Osteoblast (primary cell): ENCODE results near the gene DDX19B. TPM values are rescaled to one million over a fixed set of nuclear protein-coding genes. Genes with fewer than 3 reads are reported as not detected.

Source experiments
- DNase-seq: peaks from one replicate; pipeline ENCODE4 v3.0.0; 2011; ENCODE audit warnings: low spot score, mixed read lengths; ENCODE audit not compliant: insufficient read length; ENCODE audit errors: missing footprints
- H2AFZ ChIP-seq: 2 replicates; pipeline ENCODE4 v1.6.0; 2011; ENCODE audit warnings: mild to moderate bottlenecking, low read length
- H3K27ac ChIP-seq: 2 replicates; pipeline ENCODE4 v1.5.1; 2011; ENCODE audit warnings: mild to moderate bottlenecking, low read depth, low read length, moderate library complexity
- H3K27me3 ChIP-seq: 2 replicates; pipeline ENCODE4 v1.6.0; 2012; ENCODE audit warnings: mild to moderate bottlenecking, control low read depth, inconsistent platforms, low read length, moderate library complexity; ENCODE audit not compliant: insufficient read depth
- H3K36me3 ChIP-seq: 2 replicates; pipeline ENCODE4 v1.5.1; 2011; ENCODE audit warnings: mild to moderate bottlenecking, low read length, control low read depth, moderate library complexity; ENCODE audit not compliant: insufficient read depth
- H3K4me1 ChIP-seq: 2 replicates; pipeline ENCODE4 v1.5.1; 2011; ENCODE audit warnings: mild to moderate bottlenecking, low read length, control low read depth, moderate library complexity; ENCODE audit not compliant: insufficient read depth
- H3K4me2 ChIP-seq: 2 replicates; pipeline ENCODE4 v1.6.0; 2011; ENCODE audit warnings: mild to moderate bottlenecking, low read length; ENCODE audit not compliant: insufficient read depth
- H3K4me3 ChIP-seq: fragments of 200-600 bp; sonication (generic); 3 replicates; pipeline ENCODE4 v1.5.1; 2012; ENCODE audit warnings: mild to moderate bottlenecking, low read length, inconsistent platforms; ENCODE audit not compliant: insufficient read depth
- H3K79me2 ChIP-seq: 2 replicates; pipeline ENCODE4 v1.6.0; 2012; ENCODE audit warnings: mild to moderate bottlenecking, low read length, control low read depth, inconsistent platforms; ENCODE audit not compliant: insufficient read depth
- H3K9me3 ChIP-seq: 2 replicates; pipeline ENCODE4 v1.5.1; 2011; ENCODE audit warnings: low read depth, low read length, control low read depth
- H4K20me1 ChIP-seq: 2 replicates; pipeline ENCODE4 v1.6.0; 2012; ENCODE audit warnings: mild to moderate bottlenecking, low read length, control low read depth; ENCODE audit not compliant: insufficient read depth
- total RNA-seq: library from RNA; depleted of rRNA; stranded (reverse); fragments of >200 nt; gene quantifications from 2 replicates; pipeline ENCODE4 v1.2.3, GENCODE V29; 2012
- TF ChIP-seq, protein P1 (sequence below): IDR thresholded peaks from 2 replicates; pipeline ENCODE4 v1.5.1; 2011; ENCODE audit warnings: mild to moderate bottlenecking, low read depth, low read length, moderate library complexity; ENCODE audit errors: extremely low read depth

The DDX19B gene
- total RNA-seq, 1 donor, result 42.7 TPM

DNA sequence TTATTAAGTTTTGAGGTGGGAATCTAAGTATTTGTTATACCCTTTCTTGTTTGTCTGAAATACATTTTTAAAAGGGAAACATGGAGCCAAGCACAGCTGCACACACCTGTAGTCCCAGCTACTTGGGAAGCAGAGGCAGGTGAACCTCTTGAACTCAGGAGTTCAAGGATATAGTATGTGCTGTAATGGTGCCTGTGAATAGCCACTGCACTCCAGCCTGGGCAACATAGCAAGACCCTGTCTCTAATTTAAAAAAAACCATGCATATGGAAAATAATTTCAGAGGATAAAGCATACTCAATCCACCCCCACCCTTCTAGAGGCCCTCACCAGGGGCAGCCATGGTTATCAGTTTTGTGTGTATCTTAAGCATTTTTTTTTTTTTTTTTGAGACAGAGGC, 3.4 kb upstream of the DDX19B start:
- Histone ChIP-seq H2AFZ (no peak overlapping the region), H3K79me2 (peaks cover 22% of the 10 kb centered on the region), H3K36me3 (no peaks in the 10 kb centered on the region), H3K27me3 (no peaks in the 10 kb centered on the region), H3K27ac (no peak overlapping the region), H4K20me1 (no peaks in the 10 kb centered on the region), H3K4me1 (peaks cover 12% of the 10 kb centered on the region), H3K4me2 (no peak overlapping the region), H3K9me3 (no peaks in the 10 kb centered on the region), H3K4me3 (no peak overlapping the region)
- DNase-seq, result no peak
- TF ChIP-seq, protein P1, sequence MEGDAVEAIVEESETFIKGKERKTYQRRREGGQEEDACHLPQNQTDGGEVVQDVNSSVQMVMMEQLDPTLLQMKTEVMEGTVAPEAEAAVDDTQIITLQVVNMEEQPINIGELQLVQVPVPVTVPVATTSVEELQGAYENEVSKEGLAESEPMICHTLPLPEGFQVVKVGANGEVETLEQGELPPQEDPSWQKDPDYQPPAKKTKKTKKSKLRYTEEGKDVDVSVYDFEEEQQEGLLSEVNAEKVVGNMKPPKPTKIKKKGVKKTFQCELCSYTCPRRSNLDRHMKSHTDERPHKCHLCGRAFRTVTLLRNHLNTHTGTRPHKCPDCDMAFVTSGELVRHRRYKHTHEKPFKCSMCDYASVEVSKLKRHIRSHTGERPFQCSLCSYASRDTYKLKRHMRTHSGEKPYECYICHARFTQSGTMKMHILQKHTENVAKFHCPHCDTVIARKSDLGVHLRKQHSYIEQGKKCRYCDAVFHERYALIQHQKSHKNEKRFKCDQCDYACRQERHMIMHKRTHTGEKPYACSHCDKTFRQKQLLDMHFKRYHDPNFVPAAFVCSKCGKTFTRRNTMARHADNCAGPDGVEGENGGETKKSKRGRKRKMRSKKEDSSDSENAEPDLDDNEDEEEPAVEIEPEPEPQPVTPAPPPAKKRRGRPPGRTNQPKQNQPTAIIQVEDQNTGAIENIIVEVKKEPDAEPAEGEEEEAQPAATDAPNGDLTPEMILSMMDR, result no peak

DNA sequence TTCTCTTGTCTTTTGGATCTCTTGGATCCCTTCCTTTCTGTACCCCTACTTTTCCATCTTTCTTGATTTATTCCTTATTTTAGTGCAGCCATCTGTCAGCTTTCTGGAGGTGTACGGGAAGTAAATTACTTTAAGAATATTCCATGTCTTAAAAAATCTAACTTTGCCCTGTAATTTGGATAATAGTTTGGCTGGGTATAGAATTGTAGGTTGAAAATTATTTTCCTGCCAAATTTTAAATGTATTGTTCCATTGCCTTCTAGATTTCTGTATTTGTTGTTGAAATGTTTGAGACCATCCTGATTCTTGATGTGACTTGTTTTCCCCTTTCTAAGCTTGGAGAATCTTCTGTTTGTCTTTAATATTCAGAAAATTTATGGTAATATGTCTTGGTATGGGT, 2.1 kb downstream of the DDX19B start:
- TF ChIP-seq, protein P1, result no peak
- Histone ChIP-seq H3K27ac (no peak overlapping the region), H3K4me2 (no peak overlapping the region), H3K27me3 (no peaks in the 10 kb centered on the region), H2AFZ (no peak overlapping the region), H3K4me1 (peaks cover 12% of the 10 kb centered on the region), H3K9me3 (peaks cover 2% of the 10 kb centered on the region), H3K36me3 (peaks cover 4% of the 10 kb centered on the region), H4K20me1 (peaks cover 5% of the 10 kb centered on the region), H3K4me3 (no peak overlapping the region), H3K79me2 (peaks cover 62% of the 10 kb centered on the region)
- DNase-seq, result peak; percentile 36

DNA sequence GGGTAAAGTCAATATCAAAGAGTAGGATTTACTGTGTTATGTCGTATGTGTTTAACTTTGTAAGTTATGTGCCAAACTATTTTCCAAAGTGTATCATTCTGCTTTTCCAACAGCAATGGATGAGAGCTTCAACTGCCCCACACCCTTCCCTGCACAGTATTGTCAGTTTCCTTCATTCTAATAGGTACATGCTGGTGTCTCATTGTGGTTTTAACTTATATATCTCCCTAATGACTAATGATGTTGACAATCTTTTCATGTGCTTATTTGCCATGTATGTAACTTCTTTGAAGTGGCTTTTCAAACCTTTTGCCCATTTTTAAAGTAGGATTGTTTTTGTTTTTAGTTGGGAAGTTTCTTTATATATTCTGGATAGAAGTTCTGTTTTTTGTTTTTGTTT, 3.8 kb downstream of the DDX19B start:
- H3K4me2 ChIP-seq, result no peak overlapping the region
- H3K36me3 ChIP-seq, result peaks cover 4% of the 10 kb centered on the region
- H3K27ac ChIP-seq, result no peak overlapping the region
- peaks cover 2% of the 10 kb centered on the region for H3K9me3 ChIP-seq
- peaks cover 12% of the 10 kb centered on the region for H3K4me1 ChIP-seq
- no peaks in the 10 kb centered on the region for H3K27me3 ChIP-seq
- no peak for DNase-seq
- TF ChIP-seq, protein P1, result no peak
- H4K20me1 ChIP-seq, result peaks cover 7% of the 10 kb centered on the region
- peaks cover 76% of the 10 kb centered on the region for H3K79me2 ChIP-seq
- H3K4me3 ChIP-seq, result no peak overlapping the region
- H2AFZ ChIP-seq, result no peak overlapping the region

DNA sequence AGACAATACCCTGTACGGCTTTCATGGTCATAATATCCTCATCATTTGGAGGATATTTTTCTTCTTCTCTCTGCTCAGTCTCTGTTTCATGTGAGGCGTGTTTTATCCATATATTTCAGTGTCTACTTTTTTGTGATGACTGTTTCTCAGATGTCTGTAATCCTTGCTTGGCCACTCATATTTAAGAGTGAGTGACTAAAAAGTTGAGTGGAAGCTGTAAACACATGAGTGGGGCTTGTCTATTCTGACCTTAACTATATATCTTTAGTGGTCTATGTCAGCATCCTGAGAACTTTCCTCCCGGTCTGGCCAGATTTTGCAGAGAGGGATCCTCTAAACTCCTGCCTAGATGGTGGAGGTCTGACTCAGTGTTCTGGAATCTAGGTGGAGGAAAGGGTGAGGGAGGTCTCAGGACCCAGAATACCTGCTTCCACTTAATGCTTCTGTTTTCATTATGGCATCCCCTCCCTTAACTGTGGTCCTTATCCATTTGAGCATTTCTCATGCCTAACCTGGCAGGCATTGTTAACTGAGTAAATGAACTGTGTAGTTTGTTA, 6.0 kb downstream of the DDX19B start:
- TF ChIP-seq, protein P1, result no peak
- peak; percentile 34 for DNase-seq

More for the DNA sequence above, 6.0 kb downstream of the DDX19B start:
- H3K4me2 ChIP-seq, result no peak overlapping the region
- H3K36me3 ChIP-seq, result peaks cover 4% of the 10 kb centered on the region
- H3K79me2 ChIP-seq, result peaks cover 65% of the 10 kb centered on the region
- H3K27ac ChIP-seq, result no peak overlapping the region
- H2AFZ ChIP-seq, result no peak overlapping the region
- H3K9me3 ChIP-seq, result peaks cover 2% of the 10 kb centered on the region
- H3K4me1 ChIP-seq, result no peaks in the 10 kb centered on the region
- no peak overlapping the region for H3K4me3 ChIP-seq
- peaks cover 7% of the 10 kb centered on the region for H4K20me1 ChIP-seq
- H3K27me3 ChIP-seq, result no peaks in the 10 kb centered on the region
